ENCODE results near the gene SPPL3. TPM values are rescaled to one million over a fixed set of nuclear protein-coding genes. Genes with fewer than 3 reads are reported as not detected.

SPPL3 gene
- total and polyA plus RNA-seq, 7 donors: 7.3 to 24.2 (median 17.5) TPM

- no peak for ATAC-seq
- TF ChIP-seq, protein P1, sequence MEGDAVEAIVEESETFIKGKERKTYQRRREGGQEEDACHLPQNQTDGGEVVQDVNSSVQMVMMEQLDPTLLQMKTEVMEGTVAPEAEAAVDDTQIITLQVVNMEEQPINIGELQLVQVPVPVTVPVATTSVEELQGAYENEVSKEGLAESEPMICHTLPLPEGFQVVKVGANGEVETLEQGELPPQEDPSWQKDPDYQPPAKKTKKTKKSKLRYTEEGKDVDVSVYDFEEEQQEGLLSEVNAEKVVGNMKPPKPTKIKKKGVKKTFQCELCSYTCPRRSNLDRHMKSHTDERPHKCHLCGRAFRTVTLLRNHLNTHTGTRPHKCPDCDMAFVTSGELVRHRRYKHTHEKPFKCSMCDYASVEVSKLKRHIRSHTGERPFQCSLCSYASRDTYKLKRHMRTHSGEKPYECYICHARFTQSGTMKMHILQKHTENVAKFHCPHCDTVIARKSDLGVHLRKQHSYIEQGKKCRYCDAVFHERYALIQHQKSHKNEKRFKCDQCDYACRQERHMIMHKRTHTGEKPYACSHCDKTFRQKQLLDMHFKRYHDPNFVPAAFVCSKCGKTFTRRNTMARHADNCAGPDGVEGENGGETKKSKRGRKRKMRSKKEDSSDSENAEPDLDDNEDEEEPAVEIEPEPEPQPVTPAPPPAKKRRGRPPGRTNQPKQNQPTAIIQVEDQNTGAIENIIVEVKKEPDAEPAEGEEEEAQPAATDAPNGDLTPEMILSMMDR (IDR thresholded peaks at IDR 0.05): no peak
- Histone ChIP-seq H3K36me3 (ENCODE audit: insufficient read depth in 1 of 2, low read depth in 1 of 2) (no peaks in the 10 kb centered on the region), H3K27ac (no peak overlapping the region), H3K4me1 (no peaks in the 10 kb centered on the region), H3K9me3 (no peaks in the 10 kb centered on the region), H3K4me3 (no peak overlapping the region), H3K27me3 (ENCODE audit: insufficient read depth in 3 of 3, low read length in 2 of 3) (peaks cover 0 to 2% (median 0%) of the 10 kb centered on the region in 3 donors)
- 78 to 82% (median 80%) methylated on average over 3 of the region's 3 CpGs for WGBS, 3 donors
- intact Hi-C loops (cut with DNase I): no loop called here
- peak in 1 of 2 donors; percentile 4 for DNase-seq
These were observed 39.3 kb upstream of the SPPL3 start for GRCh38 chr12:120943482-120943881.

DNA sequence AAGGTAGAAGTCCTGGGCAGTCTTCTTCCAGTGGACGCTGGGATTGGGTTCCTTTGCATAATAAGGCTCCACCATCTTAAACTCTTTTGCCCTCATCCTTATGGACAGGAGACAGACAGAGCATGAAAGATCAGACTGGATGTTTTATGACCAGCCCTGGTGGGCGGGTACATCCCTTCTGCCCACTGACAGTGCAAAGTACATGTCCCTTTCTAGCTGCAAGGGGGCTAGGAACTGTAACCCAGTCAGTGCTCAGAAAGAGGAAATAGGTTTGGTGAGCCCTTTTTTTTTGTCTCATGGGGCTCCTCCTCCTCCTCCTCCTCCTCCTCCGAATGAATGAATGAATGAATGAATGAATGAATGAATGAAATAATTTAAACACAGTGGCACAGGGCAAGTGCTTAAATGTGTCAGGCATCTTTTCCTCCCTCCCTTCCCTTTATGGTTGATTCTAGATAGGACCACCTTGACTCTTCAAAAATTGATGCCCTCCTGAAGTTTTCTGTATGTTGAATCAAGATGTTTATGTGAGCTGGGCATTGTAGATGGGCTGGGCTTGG, 37.8 kb upstream of the SPPL3 start:
- Histone ChIP-seq H3K4me1 (no peaks in the 10 kb centered on the region), H3K27me3 (ENCODE audit: insufficient read depth in 3 of 3, low read length in 2 of 3) (peaks cover 0 to 5% (median 3%) of the 10 kb centered on the region in 3 donors), H3K4me3 (no peak overlapping the region), H3K27ac (no peak overlapping the region), H3K36me3 (ENCODE audit: insufficient read depth in 1 of 2, low read depth in 1 of 2) (no peaks in the 10 kb centered on the region), H3K9me3 (no peaks in the 10 kb centered on the region)
- no peak for DNase-seq
- no peak for ATAC-seq
- intact Hi-C loops (cut with DNase I): no loop called here
- TF ChIP-seq, protein P1 (IDR thresholded peaks at IDR 0.05): no peak
- WGBS, 3 donors: 62 to 68% (median 66%) methylated on average over 3 of the region's 3 CpGs

DNA sequence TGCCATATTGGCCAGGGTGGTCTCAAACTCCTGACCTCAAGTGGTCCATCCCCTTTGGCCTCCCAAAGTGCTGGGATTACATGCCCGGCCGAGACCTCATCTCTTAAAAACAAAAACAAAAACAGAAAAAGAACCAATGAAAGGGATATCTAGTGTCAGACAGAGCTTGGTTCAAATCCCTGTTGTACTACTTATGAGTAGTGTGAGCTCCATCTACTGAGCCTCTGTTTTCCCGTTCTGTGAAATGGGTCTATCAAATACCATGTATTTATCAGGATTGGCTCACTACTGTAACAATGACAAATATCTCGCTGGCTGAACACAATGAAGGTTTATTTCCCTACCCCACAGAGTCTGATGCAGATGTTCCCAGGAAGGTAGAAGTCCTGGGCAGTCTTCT, 37.3 kb upstream of the SPPL3 start:
- ATAC-seq (no peak), DNase-seq (no peak)
- Histone ChIP-seq H3K9me3 (no peaks in the 10 kb centered on the region), H3K36me3 (ENCODE audit: insufficient read depth in 1 of 2, low read depth in 1 of 2) (no peaks in the 10 kb centered on the region), H3K27ac (no peak overlapping the region), H3K4me3 (no peak overlapping the region), H3K27me3 (ENCODE audit: insufficient read depth in 3 of 3, low read length in 2 of 3) (peaks cover 0 to 5% (median 3%) of the 10 kb centered on the region in 3 donors), H3K4me1 (no peaks in the 10 kb centered on the region)
- TF ChIP-seq, protein P1 (IDR thresholded peaks at IDR 0.05): no peak
- intact Hi-C loops (cut with DNase I): no loop called here
- WGBS, 3 donors: 84 to 89% (median 88%) methylated on average over 4 of the region's 4 CpGs

DNA sequence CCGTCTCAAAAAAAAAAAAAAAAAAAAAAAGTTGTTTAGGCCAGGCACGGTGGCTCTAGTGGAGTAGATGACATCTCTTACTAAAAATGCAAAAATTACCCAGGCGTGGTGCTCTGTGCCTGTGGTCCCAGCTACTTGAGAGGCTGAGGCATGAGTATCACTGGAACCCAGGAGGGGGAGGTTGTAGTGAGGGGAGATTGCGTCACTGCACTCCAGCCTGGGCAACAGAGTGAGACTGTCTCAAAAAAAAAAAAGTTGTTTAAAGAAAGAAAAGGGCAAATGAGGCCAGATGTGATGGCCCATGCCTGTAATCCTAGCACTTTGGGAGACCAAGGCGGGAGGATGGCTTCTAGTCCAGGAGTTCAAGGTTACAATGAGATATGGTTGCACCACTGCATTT, 36.6 kb upstream of the SPPL3 start:
- TF ChIP-seq, protein P1 (IDR thresholded peaks at IDR 0.05): no peak
- intact Hi-C loops (cut with DNase I): no loop called here
- H3K27ac ChIP-seq: no peak overlapping the region

GRCh38 chr12:120940006-120940405, 35.8 kb upstream of the SPPL3 start:
- Histone ChIP-seq H3K4me1 (no peaks in the 10 kb centered on the region), H3K36me3 (ENCODE audit: insufficient read depth in 1 of 2, low read depth in 1 of 2) (no peaks in the 10 kb centered on the region), H3K4me3 (no peak overlapping the region), H3K27ac (no peak overlapping the region), H3K9me3 (no peaks in the 10 kb centered on the region), H3K27me3 (ENCODE audit: insufficient read depth in 3 of 3, low read length in 2 of 3) (peaks cover 0 to 5% (median 3%) of the 10 kb centered on the region in 3 donors)
- TF ChIP-seq, protein P1 (IDR thresholded peaks at IDR 0.05): no peak
- DNase-seq: peak in 1 of 2 donors; percentile 28
- intact Hi-C loops (cut with DNase I): no loop called here
- no peak for ATAC-seq
- WGBS, 3 donors: 49 to 61% (median 55%) methylated on average over 5 of the region's 5 CpGs

More for the DNA sequence above, 36.6 kb upstream of the SPPL3 start:
- 54 to 60% (median 56%) methylated on average over 4 to 5 of the region's 5 CpGs for WGBS, 3 donors
- H3K27me3 ChIP-seq (ENCODE audit: insufficient read depth in 3 of 3, low read length in 2 of 3): peaks cover 0 to 5% (median 3%) of the 10 kb centered on the region in 3 donors
- ATAC-seq: no peak
- H3K9me3 ChIP-seq: no peaks in the 10 kb centered on the region
- no peaks in the 10 kb centered on the region for H3K4me1 ChIP-seq
- H3K4me3 ChIP-seq: no peak overlapping the region
- peak in 1 of 2 donors; percentile 4 for DNase-seq
- H3K36me3 ChIP-seq (ENCODE audit: insufficient read depth in 1 of 2, low read depth in 1 of 2): no peaks in the 10 kb centered on the region
